Kidney (tissue), 14 donors: Measurements from ENCODE around the gene ZBTB7C. TPM values are rescaled to one million over a fixed set of nuclear protein-coding genes. Genes with fewer than 3 reads are reported as not detected.

Experiments
- DNase-seq, 5 donors: peaks; one replicate each; pipeline ENCODE4 v3.0.0-alpha.2; 2013 to 2020
- FAIRE-seq: peaks from 2 replicates; lab custom pipeline; 2012; peaks lifted over from hg19 to GRCh38; lab: Jason Lieb, UNC
- H3K27ac ChIP-seq, 2 donors: one replicate each; pipeline ENCODE4 v1.7.0; 2013; ENCODE audit warnings: low read depth in 2 of 2, low read length in 2 of 2, inconsistent platforms in 1 of 2
- H3K27me3 ChIP-seq: one replicate; pipeline ENCODE4 v1.7.1; 2013; ENCODE audit warnings: low read length, inconsistent platforms; ENCODE audit not compliant: control insufficient read depth, insufficient read depth
- H3K36me3 ChIP-seq, 3 donors: one replicate each; pipeline versions ENCODE4 v1.7.0 to v1.7.1; 2013; ENCODE audit warnings: low read length in 3 of 3, control low read depth in 1 of 3, inconsistent platforms in 1 of 3; ENCODE audit not compliant: insufficient read depth in 3 of 3, control insufficient read depth in 2 of 3
- H3K4me1 ChIP-seq, 3 donors: one replicate each; pipeline versions ENCODE4 v1.7.0 to v1.7.1; 2013; ENCODE audit warnings: low read length in 3 of 3, inconsistent platforms in 1 of 3, low read depth in 1 of 3; ENCODE audit not compliant: control insufficient read depth in 2 of 3, insufficient read depth in 2 of 3
- H3K4me3 ChIP-seq, 3 donors: one replicate each; pipeline versions ENCODE4 v1.7.0 to v1.8.1; 2013; ENCODE audit warnings: low read length in 3 of 3, control low read depth in 1 of 3, inconsistent platforms in 1 of 3
- H3K9ac ChIP-seq, 3 donors: one replicate each; pipeline versions ENCODE4 v1.7.0 to v1.7.1; 2013; ENCODE audit warnings: low read length in 3 of 3, control low read depth in 1 of 3, inconsistent platforms in 1 of 3
- H3K9me3 ChIP-seq, 3 donors: one replicate each; pipeline versions ENCODE4 v1.7.0 to v1.7.1; 2013; ENCODE audit warnings: low read length in 3 of 3, control low read depth in 1 of 3, inconsistent platforms in 1 of 3; ENCODE audit not compliant: control insufficient read depth in 2 of 3, insufficient read depth in 1 of 3
- CTCF ChIP-seq: IDR thresholded peaks from 3 replicates; pipeline ENCODE4 v1.5.1; 2012; ENCODE audit warnings: mild to moderate bottlenecking, moderate library complexity, borderline replicate concordance; ENCODE audit not compliant: insufficient read depth; ENCODE audit errors: extremely low read depth
- intact Hi-C: fragments of 100-400 bp; cut with DNase I; formaldehyde crosslinking; loops from one replicate; pipeline ENCODE4 v1.11.1; 2022
- polyA plus RNA-seq: library from polyadenylated mRNA; stranded (reverse); fragments of 350-450 nt; fragmentation: Illumina TruSeq; extraction: RNeasy Lipid Tissue Mini Kit (QIAGEN cat#74804); gene quantifications from one replicate; pipeline ENCODE4 v1.2.3, GENCODE V29; 2014; ENCODE audit warnings: low read depth, low replicate concordance; ENCODE audit not compliant: insufficient read depth
- total RNA-seq: library from RNA; stranded (reverse); fragmentation: NEBNext Ultra II Directional; extraction: Animal tissue kit (Norgen Biotek cat#: 25700); gene quantifications from one replicate; pipeline ENCODE4 v1.2.1, GENCODE V29; 2021
- donor health status: control.
- donor health status: control.
- donor health status: control.
- donor health status: control.
- donor health status: control.
- donor health status: DM: yes; HTN: yes; CAD: no.
- donor health status: Normal renal cell carcinoma (clear cell type).

Gene ZBTB7C
- total and polyA plus RNA-seq, 2 donors from 2014 or later = 1.8 to 13.8 TPM

GRCh38 chr18:48149020-48149685, 260.0 kb downstream of the ZBTB7C start:
- intact Hi-C loops = no loop called here
- Histone ChIP-seq H3K27ac (no peak overlapping the region), H3K9ac (no peak overlapping the region), H3K4me1 (no peaks in the 10 kb centered on the region), H3K9me3 (no peaks in the 10 kb centered on the region), H3K27me3 (no peaks in the 10 kb centered on the region), H3K4me3 (no peak overlapping the region), H3K36me3 (no peaks in the 10 kb centered on the region)
- FAIRE-seq = no peak
- DNase-seq = peak in 1 of 5 donors; percentile 24
- no peak for TF ChIP-seq CTCF

- no peak overlapping the region for H3K4me3 ChIP-seq
- no peaks in the 10 kb centered on the region for H3K27me3 ChIP-seq
- H3K9ac ChIP-seq = no peak overlapping the region
- no peak for TF ChIP-seq CTCF
- no peaks in the 10 kb centered on the region for H3K9me3 ChIP-seq
- peaks cover 3 to 13% (median 3%) of the 10 kb centered on the region in 3 donors for H3K4me1 ChIP-seq
- DNase-seq (peak in 1 of 5 donors; percentile 25), FAIRE-seq (no peak)
- H3K36me3 ChIP-seq = no peaks in the 10 kb centered on the region
- H3K27ac ChIP-seq = no peak overlapping the region
- intact Hi-C loops = no loop called here
Measured at GRCh38 chr18:48142994-48143393, 266.2 kb downstream of the ZBTB7C start.

GRCh38 chr18:48142353-48142752, 266.8 kb downstream of the ZBTB7C start:
- Histone ChIP-seq H3K4me1 (peaks cover 3 to 16% (median 3%) of the 10 kb centered on the region in 3 donors), H3K36me3 (no peaks in the 10 kb centered on the region), H3K4me3 (no peak overlapping the region), H3K9me3 (no peaks in the 10 kb centered on the region), H3K9ac (no peak overlapping the region), H3K27me3 (no peaks in the 10 kb centered on the region), H3K27ac (no peak overlapping the region)
- DNase-seq (peak in 1 of 5 donors; percentile 44), FAIRE-seq (no peak)
- intact Hi-C loops = no loop called here
- TF ChIP-seq CTCF = no peak

GRCh38 chr18:48140731-48141130, 268.5 kb downstream of the ZBTB7C start:
- no peak for TF ChIP-seq CTCF
- Histone ChIP-seq H3K4me1 (peaks cover 3 to 18% (median 3%) of the 10 kb centered on the region in 3 donors), H3K27ac (no peak overlapping the region), H3K9ac (no peak overlapping the region), H3K4me3 (no peak overlapping the region), H3K27me3 (no peaks in the 10 kb centered on the region), H3K9me3 (no peaks in the 10 kb centered on the region), H3K36me3 (no peaks in the 10 kb centered on the region)
- DNase-seq (peak in 1 of 5 donors; percentile 37), FAIRE-seq (no peak)
- intact Hi-C loops = no loop called here
